HG03196 (cell line): ENCODE measurements around the gene CEBPE.

ENCODE experiments used
- ATAC-seq: cut with Tn5 transposase; IDR thresholded peaks from one replicate; pipeline ENCODE4 v1.9.1; 2021; ENCODE audit not compliant: unreplicated experiment

CEBPE gene

GRCh38 chr14:23104591-23105347, 14.3 kb downstream of the CEBPE start, which contains the start of gene CIROP:
TSS of gene CIROP (minus strand) at chr14:23104989. CDS start at chr14:23104920, 69 bp downstream.
- no peak for ATAC-seq

- ATAC-seq = no peak
Measured at GRCh38 chr14:23104070-23104590, 14.9 kb downstream of the CEBPE start.

- ATAC-seq = no peak
Measured at GRCh38 chr14:23103581-23103980, 15.5 kb downstream of the CEBPE start.

- ATAC-seq = no peak
Measured at GRCh38 chr14:23102801-23103200, 16.3 kb downstream of the CEBPE start.

GRCh38 chr14:23101986-23102625, 16.9 kb downstream of the CEBPE start:
- ATAC-seq = no peak

- no peak for ATAC-seq
Measured at GRCh38 chr14:23101213-23101970, 17.7 kb downstream of the CEBPE start.

GRCh38 chr14:23099212-23099861, 19.7 kb downstream of the CEBPE start:
- ATAC-seq = no peak

- ATAC-seq = no peak
Measured at GRCh38 chr14:23097786-23098185, 21.3 kb downstream of the CEBPE start.

- peak; percentile 84 for ATAC-seq
Measured at GRCh38 chr14:23095196-23096108, 23.6 kb downstream of the CEBPE start, which contains the start of gene C14orf119. TSS of gene C14orf119 (plus strand) at chr14:23095505. CDS start at chr14:23097659, 2,154 bp downstream.

GRCh38 chr14:23094666-23095195, 24.3 kb downstream of the CEBPE start, which contains the start of gene ACIN1:
TSS of gene ACIN1 (minus strand) at chr14:23095136. CDS start at chr14:23095112, 24 bp downstream.
- ATAC-seq = peak; percentile 40

GRCh38 chr14:23093991-23094665, 24.9 kb downstream of the CEBPE start:
- ATAC-seq = no peak

- no peak for ATAC-seq
Measured at GRCh38 chr14:23093526-23093925, 25.5 kb downstream of the CEBPE start.

GRCh38 chr14:23093104-23093503, 26.0 kb downstream of the CEBPE start:
- no peak for ATAC-seq

- ATAC-seq = no peak
Measured at GRCh38 chr14:23091294-23092225, 27.5 kb downstream of the CEBPE start.

- no peak for ATAC-seq
Measured at GRCh38 chr14:23090254-23090636, 28.8 kb downstream of the CEBPE start.

GRCh38 chr14:23089498-23090253, 29.4 kb downstream of the CEBPE start:
- no peak for ATAC-seq

- ATAC-seq = no peak
Measured at GRCh38 chr14:23086565-23086964, 32.5 kb downstream of the CEBPE start.
